Loucy (cell line): ENCODE data around the gene DBF4B.

Experiments
- H2AFZ ChIP-seq: fragments of 200-600 bp; sonication (generic); 2 replicates; pipeline ENCODE4 v1.6.0; 2016; ENCODE audit warnings: antibody characterized with exemption, mild to moderate bottlenecking, low read length, moderate library complexity
- H3F3A ChIP-seq: fragments of 200-600 bp; 2 replicates; pipeline ENCODE4 v1.6.0; 2016; ENCODE audit warnings: antibody characterized with exemption, low read depth, mild to moderate bottlenecking
- H3K27me3 ChIP-seq: fragments of 200-600 bp; sonication (generic); 2 replicates; pipeline ENCODE4 v1.6.1; 2014; ENCODE audit warnings: low read length, mild to moderate bottlenecking; ENCODE audit not compliant: insufficient read depth, poor library complexity, severe bottlenecking
- H3K36me3 ChIP-seq: fragments of 200-600 bp; sonication (generic); 2 replicates; pipeline ENCODE4 v1.6.1; 2016; ENCODE audit warnings: low read length; ENCODE audit not compliant: insufficient read depth
- H3K4me1 ChIP-seq: fragments of 200-600 bp; sonication (generic); 2 replicates; pipeline ENCODE4 v1.5.1; 2014; ENCODE audit warnings: low read length, mild to moderate bottlenecking; ENCODE audit not compliant: insufficient read depth, poor library complexity, severe bottlenecking
- H3K4me2 ChIP-seq: fragments of 200-600 bp; sonication (generic); 2 replicates; pipeline ENCODE4 v1.6.0; 2014; ENCODE audit warnings: antibody characterized with exemption, low read length, low read depth, mild to moderate bottlenecking; ENCODE audit not compliant: poor library complexity, severe bottlenecking
- H3K4me3 ChIP-seq: fragments of 200-600 bp; sonication (generic); 2 replicates; pipeline ENCODE4 v1.5.1; 2014; ENCODE audit warnings: low read length, mild to moderate bottlenecking, mixed read lengths; ENCODE audit not compliant: poor library complexity, severe bottlenecking
- H3K79me2 ChIP-seq: fragments of 200-600 bp; sonication (generic); 2 replicates; pipeline ENCODE4 v1.6.1; 2014; ENCODE audit warnings: low read length; ENCODE audit not compliant: insufficient read depth
- H3K9ac ChIP-seq: fragments of 200-600 bp; sonication (generic); 2 replicates; pipeline ENCODE4 v1.6.0; 2014; ENCODE audit warnings: mild to moderate bottlenecking, low read depth, low read length, moderate library complexity; ENCODE audit not compliant: poor library complexity, severe bottlenecking
- H3K9me2 ChIP-seq: fragments of 200-600 bp; sonication (generic); replicated peaks from 2 replicates; pipeline ENCODE4 v1.6.1; 2016; ENCODE audit warnings: low read depth, low read length, mixed read lengths
- H3K9me3 ChIP-seq: fragments of 200-600 bp; sonication (generic); 2 replicates; pipeline ENCODE4 v1.6.1; 2014; ENCODE audit warnings: mild to moderate bottlenecking, antibody characterized with exemption, low read length, low read depth; ENCODE audit not compliant: insufficient read depth
- H4K20me1 ChIP-seq: fragments of 200-600 bp; sonication (generic); 2 replicates; pipeline ENCODE4 v1.6.0; 2014; ENCODE audit warnings: antibody characterized with exemption, low read length, mild to moderate bottlenecking; ENCODE audit not compliant: insufficient read depth, poor library complexity, severe bottlenecking
- CTCF ChIP-seq: fragments of 200-600 bp; sonication (generic); conservative IDR thresholded peaks from 2 replicates; pipeline ENCODE4 v1.5.1; 2014; ENCODE audit warnings: mild to moderate bottlenecking, antibody characterized with exemption, low read length
- EZH2phosphoT487 ChIP-seq: fragments of 200-600 bp; IDR thresholded peaks from 2 replicates; pipeline ENCODE4 v1.6.1; 2018; ENCODE audit warnings: antibody characterized with exemption, mild to moderate bottlenecking, moderate library complexity, borderline replicate concordance

Gene DBF4B

GRCh38 chr17:44688200-44688599, 20.3 kb upstream of the DBF4B start:
- peaks cover 33% of the 10 kb centered on the region for H3K79me2 ChIP-seq
- H2AFZ ChIP-seq, result no peak overlapping the region
- peak overlapping the region; percentile 74 for H3K4me2 ChIP-seq
- H3K4me1 ChIP-seq, result peaks cover 13% of the 10 kb centered on the region
- TF ChIP-seq EZH2phosphoT487, result no peak
- no peak for TF ChIP-seq CTCF
- H3K4me3 ChIP-seq, result peak overlapping the region; percentile 82
- H3K27me3 ChIP-seq, result no peaks in the 10 kb centered on the region
- H4K20me1 ChIP-seq, result no peaks in the 10 kb centered on the region
- peak overlapping the region; percentile 85 for H3K9ac ChIP-seq
- no peaks in the 10 kb centered on the region for H3F3A ChIP-seq
- H3K9me3 ChIP-seq, result no peaks in the 10 kb centered on the region
- peaks cover 7% of the 10 kb centered on the region; the same call in 1 of the 2 replicates for H3K36me3 ChIP-seq
- no peaks in the 10 kb centered on the region for H3K9me2 ChIP-seq

- Histone ChIP-seq H4K20me1 (no peaks in the 10 kb centered on the region), H3K4me1 (peaks cover 13% of the 10 kb centered on the region), H3K36me3 (peaks cover under 1% of the 10 kb centered on the region; the same call in 1 of the 2 replicates), H3K9me2 (no peaks in the 10 kb centered on the region), H3K4me3 (peak overlapping the region; percentile 82), H2AFZ (peak overlapping the region; percentile 84), H3K4me2 (peak overlapping the region; percentile 74), H3K9ac (peak overlapping the region; percentile 85), H3K27me3 (no peaks in the 10 kb centered on the region), H3F3A (no peaks in the 10 kb centered on the region), H3K79me2 (peaks cover 33% of the 10 kb centered on the region), H3K9me3 (no peaks in the 10 kb centered on the region)
- TF ChIP-seq EZH2phosphoT487 (no peak), CTCF (no peak)
Observed at GRCh38 chr17:44688675-44689476, 19.6 kb upstream of the DBF4B start.

GRCh38 chr17:44689477-44690217, 18.8 kb upstream of the DBF4B start, which contains the start of gene CCDC43:
Gene CCDC43, minus strand, starts transcription at chr17:44689776. Its CDS starts 23 bp downstream, at chr17:44689753.
- Histone ChIP-seq H2AFZ (peak within 1 kb of the TSS; percentile 84), H3K9ac (peak within 1 kb of the TSS; percentile 85), H3K9me2 (no peaks in the 10 kb centered on the region), H3F3A (no peaks in the 10 kb centered on the region), H3K4me2 (peak within 1 kb of the TSS; percentile 74), H3K27me3 (no peaks in the 10 kb centered on the region), H3K4me3 (peak within 1 kb of the TSS; percentile 82), H3K4me1 (peaks cover 13% of the 10 kb centered on the region), H3K79me2 (peaks cover 33% of the 10 kb centered on the region), H4K20me1 (no peaks in the 10 kb centered on the region), H3K9me3 (no peaks in the 10 kb centered on the region), H3K36me3 (no peaks in the 10 kb centered on the region)
- TF ChIP-seq EZH2phosphoT487, result no peak
